Amniotic stem cell (primary cell): ENCODE measurements around the gene NLRP3.
"Not testable (repeated sequence)": the region's sequence is repeated elsewhere in the genome, so short reads cannot be mapped to it uniquely, and the experiment has no call there.

Experiments used
- DNase-seq: peaks from one replicate; lab custom pipeline; 2025; lab: John Stamatoyannopoulos, UW

Gene NLRP3

GRCh38 chr1:247390996-247391395, 25.0 kb upstream of the NLRP3 start:
- DNase-seq: no peak

GRCh38 chr1:247392088-247392487, 23.9 kb upstream of the NLRP3 start:
- DNase-seq: no peak

GRCh38 chr1:247395075-247395474, 20.9 kb upstream of the NLRP3 start:
- not testable (repeated sequence) for DNase-seq

GRCh38 chr1:247400685-247401084, 15.3 kb upstream of the NLRP3 start:
- no peak for DNase-seq

GRCh38 chr1:247401310-247402119, 14.5 kb upstream of the NLRP3 start:
- no peak for DNase-seq

- DNase-seq: no peak
Measured at GRCh38 chr1:247402120-247402675, 13.8 kb upstream of the NLRP3 start.

- DNase-seq: no peak
Measured at GRCh38 chr1:247406014-247406656, 9.8 kb upstream of the NLRP3 start.

- DNase-seq: no peak
Measured at GRCh38 chr1:247407180-247407616, 8.8 kb upstream of the NLRP3 start.

GRCh38 chr1:247408100-247408499, 7.9 kb upstream of the NLRP3 start:
- no peak for DNase-seq

GRCh38 chr1:247409869-247410544, 6.0 kb upstream of the NLRP3 start:
- DNase-seq: no peak

GRCh38 chr1:247411621-247412327, 4.2 kb upstream of the NLRP3 start:
- DNase-seq: no peak

GRCh38 chr1:247417831-247418230, 1.9 kb downstream of the NLRP3 start:
- no peak for DNase-seq

GRCh38 chr1:247419336-247419735, 3.4 kb downstream of the NLRP3 start:
- no peak for DNase-seq

GRCh38 chr1:247421074-247421473, 5.1 kb downstream of the NLRP3 start:
- no peak for DNase-seq

GRCh38 chr1:247429496-247429895, 13.5 kb downstream of the NLRP3 start:
- DNase-seq: no peak

- DNase-seq: no peak
Measured at GRCh38 chr1:247430434-247430833, 14.5 kb downstream of the NLRP3 start.

- no peak for DNase-seq
Measured at GRCh38 chr1:247431643-247432042, 15.7 kb downstream of the NLRP3 start.

- no peak for DNase-seq
Measured at GRCh38 chr1:247434005-247434404, 18.0 kb downstream of the NLRP3 start.

- no peak for DNase-seq
Measured at GRCh38 chr1:247435030-247435758, 19.2 kb downstream of the NLRP3 start.

- no peak for DNase-seq
Measured at GRCh38 chr1:247435759-247436147, 19.8 kb downstream of the NLRP3 start.
